ENCODE measurements around the gene RAB31.

DNA sequence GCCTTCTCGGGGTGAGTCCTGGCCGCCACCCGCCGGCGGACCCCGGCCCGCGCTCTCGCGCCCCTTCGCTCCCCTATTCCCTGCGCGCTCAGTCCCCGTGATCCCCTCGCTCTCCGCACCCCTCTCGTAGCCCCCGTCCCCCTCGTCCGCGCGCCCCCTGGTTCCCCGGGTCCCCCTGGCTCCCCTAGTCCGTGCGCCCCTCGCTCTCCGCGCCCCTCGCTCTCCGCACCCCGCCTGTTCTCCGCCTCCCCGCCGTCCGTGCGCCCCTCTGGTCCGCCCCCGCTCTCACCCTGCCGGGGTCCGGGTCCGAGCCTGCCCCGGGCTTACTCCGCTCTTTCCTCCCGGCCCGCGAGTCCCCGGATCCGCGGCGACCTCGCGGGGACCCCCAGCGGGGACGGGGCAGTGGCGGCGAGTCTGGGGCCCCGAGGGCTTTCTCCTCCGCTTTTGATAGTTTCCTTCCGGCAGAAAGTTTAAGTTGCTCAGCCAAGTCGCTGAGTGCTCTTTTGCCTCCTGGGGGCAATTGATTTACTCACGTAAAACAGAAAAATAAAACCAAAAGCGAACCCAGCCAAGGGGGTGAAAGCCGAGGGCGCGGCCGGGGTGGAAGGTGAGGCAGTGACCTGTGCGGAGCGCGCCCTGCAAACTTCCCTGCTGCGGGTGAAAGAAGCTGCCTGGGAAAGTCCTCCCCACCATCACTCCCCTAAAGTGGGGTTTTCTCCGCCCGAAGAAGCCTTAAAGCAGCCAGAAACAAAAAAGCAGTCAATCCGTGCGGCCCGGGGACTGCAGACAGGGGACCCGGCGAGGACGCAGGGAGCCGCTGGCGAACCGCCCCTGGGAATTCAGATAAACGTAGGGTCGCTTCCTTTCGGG is 568 bp downstream of the RAB31 start:
- TF ChIP-seq CTCF (IDR thresholded peaks at IDR 0.05): no peak
- TF ChIP-seq REST (IDR thresholded peaks at IDR 0.05; ENCODE audit: low read depth, low read length): no peak
- TF ChIP-seq POLR2AphosphoS5 (IDR thresholded peaks at IDR 0.05; ENCODE audit: low read depth, low read length): no peak
- no peak for TF ChIP-seq PBX3 (IDR thresholded peaks at IDR 0.05)

All from SK-N-SH (cell line).